IMR-90 (cell line): ENCODE results near the gene CASP9.

Experiments
- CHD1 ChIP-seq: IDR thresholded peaks from 2 replicates; pipeline ENCODE4 v1.6.1; 2012; ENCODE audit warnings: low read depth, low read length, improper control_type of control experiment
- MAZ ChIP-seq: IDR thresholded peaks from 2 replicates; pipeline ENCODE4 v1.6.1; 2012; ENCODE audit warnings: low read depth, mild to moderate bottlenecking, low read length, improper control_type of control experiment, moderate library complexity, borderline replicate concordance
- MXI1 ChIP-seq: IDR thresholded peaks from 2 replicates; pipeline ENCODE4 v1.6.1; 2012; ENCODE audit warnings: low read depth, mild to moderate bottlenecking, low read length, moderate library complexity, borderline replicate concordance
- NFE2L2 ChIP-seq: fragments of 150-350 bp; IDR thresholded peaks from 2 replicates; pipeline ENCODE4 v1.6.1; 2016; ENCODE audit warnings: low read depth, mild to moderate bottlenecking, low read length
- TF ChIP-seq, protein P1 (sequence below): conservative IDR thresholded peaks from 2 replicates; pipeline ENCODE4 v1.5.1; 2012; ENCODE audit warnings: mild to moderate bottlenecking, low read depth, low read length, improper control_type of control experiment
- TF ChIP-seq, protein P2 (sequence below): fragments of 150-350 bp; IDR thresholded peaks from 2 replicates; pipeline ENCODE4 v1.6.1; 2017; ENCODE audit warnings: mild to moderate bottlenecking, antibody characterized with exemption, low read length, low read depth

DNA sequence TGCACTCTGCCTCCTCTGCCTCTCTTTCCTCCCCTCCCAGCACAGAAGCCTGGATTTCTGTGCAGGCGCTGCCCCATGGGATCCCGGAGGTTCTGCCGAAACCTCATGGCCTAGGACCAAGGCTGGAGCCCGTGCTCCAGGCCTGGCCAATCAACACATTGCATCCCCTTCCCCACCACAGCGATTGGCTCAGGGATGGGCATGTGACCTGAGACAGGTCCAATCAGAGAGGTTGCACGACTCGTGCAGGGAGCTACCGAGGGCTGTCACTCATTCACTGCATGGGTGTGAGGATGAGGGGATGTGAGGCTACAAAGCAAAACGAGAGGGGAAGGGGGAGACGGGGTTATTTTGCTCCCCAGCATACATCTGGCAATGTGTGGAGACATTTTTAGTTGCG is 51.4 kb downstream of the CASP9 start:
- TF ChIP-seq, protein P1, sequence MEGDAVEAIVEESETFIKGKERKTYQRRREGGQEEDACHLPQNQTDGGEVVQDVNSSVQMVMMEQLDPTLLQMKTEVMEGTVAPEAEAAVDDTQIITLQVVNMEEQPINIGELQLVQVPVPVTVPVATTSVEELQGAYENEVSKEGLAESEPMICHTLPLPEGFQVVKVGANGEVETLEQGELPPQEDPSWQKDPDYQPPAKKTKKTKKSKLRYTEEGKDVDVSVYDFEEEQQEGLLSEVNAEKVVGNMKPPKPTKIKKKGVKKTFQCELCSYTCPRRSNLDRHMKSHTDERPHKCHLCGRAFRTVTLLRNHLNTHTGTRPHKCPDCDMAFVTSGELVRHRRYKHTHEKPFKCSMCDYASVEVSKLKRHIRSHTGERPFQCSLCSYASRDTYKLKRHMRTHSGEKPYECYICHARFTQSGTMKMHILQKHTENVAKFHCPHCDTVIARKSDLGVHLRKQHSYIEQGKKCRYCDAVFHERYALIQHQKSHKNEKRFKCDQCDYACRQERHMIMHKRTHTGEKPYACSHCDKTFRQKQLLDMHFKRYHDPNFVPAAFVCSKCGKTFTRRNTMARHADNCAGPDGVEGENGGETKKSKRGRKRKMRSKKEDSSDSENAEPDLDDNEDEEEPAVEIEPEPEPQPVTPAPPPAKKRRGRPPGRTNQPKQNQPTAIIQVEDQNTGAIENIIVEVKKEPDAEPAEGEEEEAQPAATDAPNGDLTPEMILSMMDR, result no peak
- TF ChIP-seq MXI1 (no peak), NFE2L2 (no peak), CHD1 (no peak), MAZ (no peak)
- TF ChIP-seq, protein P2, sequence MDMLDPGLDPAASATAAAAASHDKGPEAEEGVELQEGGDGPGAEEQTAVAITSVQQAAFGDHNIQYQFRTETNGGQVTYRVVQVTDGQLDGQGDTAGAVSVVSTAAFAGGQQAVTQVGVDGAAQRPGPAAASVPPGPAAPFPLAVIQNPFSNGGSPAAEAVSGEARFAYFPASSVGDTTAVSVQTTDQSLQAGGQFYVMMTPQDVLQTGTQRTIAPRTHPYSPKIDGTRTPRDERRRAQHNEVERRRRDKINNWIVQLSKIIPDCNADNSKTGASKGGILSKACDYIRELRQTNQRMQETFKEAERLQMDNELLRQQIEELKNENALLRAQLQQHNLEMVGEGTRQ, result peak; percentile 40; the same call in 1 of the 2 replicates
